Endothelial cell (in vitro differentiated cells): ENCODE measurements around the gene CPTP. TPM values are rescaled to one million over a fixed set of nuclear protein-coding genes. Genes with fewer than 3 reads are reported as not detected.

ENCODE experiments used
- DNase-seq: peaks from one replicate; pipeline ENCODE4 v3.0.0; 2021; ENCODE audit warnings: low spot score
- H3K27ac Mint-ChIP-seq: one replicate; pipeline ENCODE4 v1.8.0; 2021; ENCODE audit warnings: mixed read lengths, inconsistent platforms; ENCODE audit not compliant: unreplicated experiment
- H3K27me3 Mint-ChIP-seq: one replicate; pipeline ENCODE4 v1.8.0; 2021; ENCODE audit warnings: mild to moderate bottlenecking, moderate library complexity, mixed read lengths, inconsistent platforms; ENCODE audit not compliant: unreplicated experiment
- H3K36me3 Mint-ChIP-seq: one replicate; pipeline ENCODE4 v1.8.0; 2021; ENCODE audit warnings: mild to moderate bottlenecking, low read depth, mixed read lengths, inconsistent platforms; ENCODE audit not compliant: unreplicated experiment
- H3K4me1 Mint-ChIP-seq: one replicate; pipeline ENCODE4 v1.8.0; 2021; ENCODE audit warnings: mild to moderate bottlenecking, mixed read lengths, inconsistent platforms; ENCODE audit not compliant: unreplicated experiment
- H3K4me3 Mint-ChIP-seq: one replicate; pipeline ENCODE4 v1.8.0; 2021; ENCODE audit warnings: mild to moderate bottlenecking, mixed read lengths, inconsistent platforms; ENCODE audit not compliant: unreplicated experiment
- H3K9me3 Mint-ChIP-seq: one replicate; pipeline ENCODE4 v1.8.0; 2021; ENCODE audit warnings: mixed read lengths, inconsistent platforms; ENCODE audit not compliant: unreplicated experiment
- CTCF ChIP-seq: fragments of 200-600 bp; sonication (generic); IDR thresholded peaks from one replicate; pipeline ENCODE4 v1.5.0; 2021; ENCODE audit warnings: antibody characterized with exemption; ENCODE audit not compliant: unreplicated experiment
- total RNA-seq: library from RNA; stranded (reverse); fragmentation: NEBNext Ultra II Directional; extraction: Animal tissue kit (Norgen Biotek cat#: 25700); gene quantifications from one replicate; pipeline ENCODE4 v1.2.1, GENCODE V29; 2021; ENCODE audit not compliant: unreplicated experiment

The CPTP gene
- total RNA-seq, 1 donor from 2014 or later, result 26.0 TPM

- no peak for TF ChIP-seq CTCF
- H3K4me3 Mint-ChIP-seq, result peak overlapping the region; percentile 85
These were observed 879 bp downstream of the CPTP start for GRCh38 chr1:1325288-1326074.

GRCh38 chr1:1326075-1326605, 1.5 kb downstream of the CPTP start:
- peaks cover 23% of the 10 kb centered on the region for H3K27me3 Mint-ChIP-seq
- H3K4me1 Mint-ChIP-seq, result peaks cover 16% of the 10 kb centered on the region
- no peak overlapping the region for H3K27ac Mint-ChIP-seq

More at GRCh38 chr1:1325288-1326074, 879 bp downstream of the CPTP start:
- Mint-ChIP-seq H3K36me3 (peaks cover 14% of the 10 kb centered on the region), H3K9me3 (no peaks in the 10 kb centered on the region), H3K27ac (no peak overlapping the region), H3K27me3 (peaks cover 20% of the 10 kb centered on the region), H3K4me1 (peaks cover 16% of the 10 kb centered on the region)
- no peak for DNase-seq

GRCh38 chr1:1327291-1327690, 2.7 kb downstream of the CPTP start:
- Mint-ChIP-seq H3K9me3 (no peaks in the 10 kb centered on the region), H3K27me3 (peaks cover 20% of the 10 kb centered on the region), H3K27ac (no peak overlapping the region), H3K36me3 (peaks cover 14% of the 10 kb centered on the region), H3K4me3 (no peak overlapping the region), H3K4me1 (peaks cover 12% of the 10 kb centered on the region)
- TF ChIP-seq CTCF, result no peak
- no peak for DNase-seq

More at GRCh38 chr1:1326075-1326605, 1.5 kb downstream of the CPTP start:
- DNase-seq, result no peak
- TF ChIP-seq CTCF, result no peak
- Mint-ChIP-seq H3K36me3 (peaks cover 14% of the 10 kb centered on the region), H3K4me3 (peak overlapping the region; percentile 86), H3K9me3 (no peaks in the 10 kb centered on the region)

- DNase-seq, result no peak
- no peak overlapping the region for H3K27ac Mint-ChIP-seq
- peaks cover 12% of the 10 kb centered on the region for H3K4me1 Mint-ChIP-seq
- H3K36me3 Mint-ChIP-seq, result peaks cover 13% of the 10 kb centered on the region
- H3K27me3 Mint-ChIP-seq, result peaks cover 19% of the 10 kb centered on the region
- H3K9me3 Mint-ChIP-seq, result no peaks in the 10 kb centered on the region
- H3K4me3 Mint-ChIP-seq, result no peak overlapping the region
- no peak for TF ChIP-seq CTCF
These were observed 3.7 kb downstream of the CPTP start for GRCh38 chr1:1328254-1328653.
